ENCODE results near the gene FAM107A.

Gene FAM107A

GRCh38 chr3:58577269-58577821, at the start of gene FAM107A:
TSS of gene FAM107A (minus strand) at chr3:58577391. CDS start at chr3:58569860, 7,531 bp downstream.
- peak; percentile 90 for DNase-seq (ENCODE audit: low read depth)

- no peak for DNase-seq (ENCODE audit: low read depth)
Observed at GRCh38 chr3:58625196-58625824, 48.1 kb upstream of the FAM107A start.

GRCh38 chr3:58624550-58624949, 47.4 kb upstream of the FAM107A start:
- DNase-seq (ENCODE audit: low read depth) = no peak

GRCh38 chr3:58623961-58624360, 46.8 kb upstream of the FAM107A start:
- peak; percentile 64 for DNase-seq (ENCODE audit: low read depth)

- no peak for DNase-seq (ENCODE audit: low read depth)
Observed at GRCh38 chr3:58623478-58623877, 46.3 kb upstream of the FAM107A start.

GRCh38 chr3:58622892-58623291, 45.7 kb upstream of the FAM107A start:
- DNase-seq (ENCODE audit: low read depth) = no peak

- no peak for DNase-seq (ENCODE audit: low read depth)
Observed at GRCh38 chr3:58622436-58622835, 45.2 kb upstream of the FAM107A start.

- no peak for DNase-seq (ENCODE audit: low read depth)
Observed at GRCh38 chr3:58621086-58621830, 44.1 kb upstream of the FAM107A start.

GRCh38 chr3:58620421-58620820, 43.2 kb upstream of the FAM107A start:
- DNase-seq (ENCODE audit: low read depth) = no peak

GRCh38 chr3:58617338-58617761, 40.2 kb upstream of the FAM107A start:
- peak; percentile 87 for DNase-seq (ENCODE audit: low read depth)

- DNase-seq (ENCODE audit: low read depth) = no peak
Observed at GRCh38 chr3:58613236-58614132, 36.3 kb upstream of the FAM107A start.

GRCh38 chr3:58612830-58613229, 35.6 kb upstream of the FAM107A start:
- no peak for DNase-seq (ENCODE audit: low read depth)

GRCh38 chr3:58609990-58610389, 32.8 kb upstream of the FAM107A start:
- DNase-seq (ENCODE audit: low read depth) = no peak

- no peak for DNase-seq (ENCODE audit: low read depth)
Observed at GRCh38 chr3:58608648-58609047, 31.5 kb upstream of the FAM107A start.

- no peak for DNase-seq (ENCODE audit: low read depth)
Observed at GRCh38 chr3:58607816-58608215, 30.6 kb upstream of the FAM107A start.

- DNase-seq (ENCODE audit: low read depth) = no peak
Observed at GRCh38 chr3:58606693-58607092, 29.5 kb upstream of the FAM107A start.

- no peak for DNase-seq (ENCODE audit: low read depth)
Observed at GRCh38 chr3:58604031-58604430, 26.8 kb upstream of the FAM107A start.

GRCh38 chr3:58603606-58604005, 26.4 kb upstream of the FAM107A start:
- no peak for DNase-seq (ENCODE audit: low read depth)

- DNase-seq (ENCODE audit: low read depth) = no peak
Observed at GRCh38 chr3:58597770-58598310, 20.6 kb upstream of the FAM107A start.

- no peak for DNase-seq (ENCODE audit: low read depth)
Observed at GRCh38 chr3:58596834-58597518, 19.8 kb upstream of the FAM107A start.

- no peak for DNase-seq (ENCODE audit: low read depth)
Observed at GRCh38 chr3:58594117-58594516, 16.9 kb upstream of the FAM107A start.
